Activated CD4-positive, alpha-beta T cell treated with anti-CD3 and anti-CD28 coated beads for 1 hour (primary cell): ENCODE measurements around the gene HSD17B14.
"Not testable (repeated sequence)": the region's sequence is repeated elsewhere in the genome, so short reads cannot be mapped to it uniquely, and the experiment has no call there.

ENCODE experiments used
- DNase-seq: peaks from one replicate; pipeline ENCODE4 v3.0.0-alpha.2; 2020

The HSD17B14 gene

DNA sequence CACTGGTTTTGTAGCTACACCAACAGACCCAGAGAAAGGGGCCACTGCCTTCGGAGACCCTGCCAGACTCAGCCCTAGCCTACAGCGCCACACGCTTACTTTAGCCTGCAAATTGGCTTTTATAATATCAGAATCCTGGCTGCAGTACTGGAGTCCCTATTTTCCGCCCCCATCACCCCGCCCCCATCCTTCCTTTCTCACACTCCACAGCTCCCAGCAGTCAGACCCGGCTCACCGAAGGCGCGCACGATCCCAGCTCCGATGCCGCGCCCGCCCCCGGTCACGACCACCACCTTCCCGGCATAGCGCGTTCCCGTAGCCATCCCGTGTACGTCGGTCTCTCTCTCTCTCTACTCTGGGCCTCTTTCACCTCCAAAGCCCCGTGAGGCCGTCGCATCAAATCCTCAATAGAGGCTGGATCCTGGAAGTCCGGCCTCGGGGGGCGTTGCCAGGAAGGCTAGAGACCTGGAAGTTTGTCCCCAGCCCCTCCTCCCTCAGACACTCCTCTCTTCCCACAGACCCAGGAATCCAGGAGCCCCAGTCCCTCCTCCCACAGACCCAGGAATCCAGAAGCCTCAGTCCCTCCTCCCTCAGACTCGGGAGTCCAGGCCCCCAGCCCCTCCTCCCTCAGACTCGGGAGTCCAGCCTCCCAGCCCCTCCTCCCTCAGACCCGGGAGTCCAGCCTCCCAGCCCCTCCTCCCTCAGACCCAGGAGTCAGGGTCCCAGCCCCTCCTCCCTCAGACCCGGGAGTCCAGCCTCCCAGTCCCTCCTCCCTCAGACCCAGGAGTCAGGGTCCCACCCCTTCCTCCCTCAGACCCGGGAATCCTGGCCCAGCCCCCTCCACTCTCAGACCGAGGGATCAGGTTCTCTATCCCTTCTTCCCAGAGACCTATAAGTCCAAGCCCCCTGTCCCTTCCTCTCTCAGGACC lies at the start of gene HSD17B14:
HSD17B14 (minus strand) TSS at position 403 of the 929 bp plus-strand sequence; CDS start at position 323, 80 bp downstream.
- DNase-seq, result no peak

DNA sequence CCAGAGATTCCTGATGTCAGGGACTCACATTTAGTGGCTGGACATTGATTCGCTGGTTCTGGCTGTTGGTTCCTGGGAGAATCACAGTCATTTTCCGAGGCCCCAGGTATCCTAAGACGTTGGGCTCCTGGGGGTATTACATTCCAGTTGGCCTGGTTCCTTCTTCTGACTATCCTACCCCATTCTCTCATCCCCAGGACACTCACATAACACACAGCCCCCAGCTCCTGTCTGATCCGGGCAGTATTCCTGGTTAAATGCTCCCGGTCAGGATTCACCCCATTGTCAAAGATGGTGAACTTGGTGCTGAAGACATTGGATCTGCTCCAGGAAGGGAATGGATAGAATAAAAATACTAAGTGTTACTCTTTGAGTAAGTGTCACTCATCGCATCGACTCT lies 47.4 kb upstream of the HSD17B14 start:
- DNase-seq, result no peak

DNA sequence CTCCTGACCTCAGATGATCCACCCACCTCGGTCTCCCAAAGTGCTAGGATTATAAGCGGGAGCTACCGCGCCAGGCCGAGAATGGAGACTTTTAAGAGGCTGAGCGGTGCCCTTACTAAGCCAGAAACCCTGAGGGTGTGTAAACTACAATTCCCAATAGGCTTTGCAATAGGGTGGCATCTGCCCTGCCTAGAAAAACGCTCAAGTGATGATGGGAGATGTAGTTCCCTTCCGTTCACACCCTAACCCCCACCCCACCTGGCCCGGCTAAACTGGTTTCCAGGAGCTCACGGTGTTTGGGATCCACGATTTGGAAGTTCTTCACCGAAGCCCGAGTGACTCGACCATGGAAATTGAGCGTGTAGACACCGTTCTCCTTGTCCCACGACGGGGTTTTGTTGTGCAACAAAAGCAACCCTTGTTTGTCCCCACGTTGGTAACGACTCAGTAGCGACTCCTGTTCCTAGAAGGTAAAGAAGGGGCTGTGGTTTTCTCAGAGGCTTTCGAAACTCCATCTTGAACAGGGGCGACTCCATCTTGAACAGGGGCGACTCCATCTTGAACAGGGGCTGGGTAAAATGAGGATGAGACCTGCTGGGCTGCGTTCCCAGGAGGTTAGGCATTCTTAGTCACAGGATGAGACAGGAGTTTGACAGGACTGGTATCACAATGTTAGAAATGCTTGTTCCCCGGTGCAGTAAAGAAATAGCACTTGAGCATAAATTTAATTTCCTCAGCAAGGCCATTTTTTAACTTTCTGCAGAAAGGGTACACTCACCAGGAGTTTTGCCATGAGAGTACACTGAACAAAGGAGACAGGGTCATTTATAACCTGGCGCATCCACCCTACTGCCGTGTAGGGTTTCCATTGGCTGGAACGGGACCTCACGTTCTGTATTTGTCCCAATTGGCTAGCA lies 45.7 kb upstream of the HSD17B14 start:
- DNase-seq, result no peak

DNA sequence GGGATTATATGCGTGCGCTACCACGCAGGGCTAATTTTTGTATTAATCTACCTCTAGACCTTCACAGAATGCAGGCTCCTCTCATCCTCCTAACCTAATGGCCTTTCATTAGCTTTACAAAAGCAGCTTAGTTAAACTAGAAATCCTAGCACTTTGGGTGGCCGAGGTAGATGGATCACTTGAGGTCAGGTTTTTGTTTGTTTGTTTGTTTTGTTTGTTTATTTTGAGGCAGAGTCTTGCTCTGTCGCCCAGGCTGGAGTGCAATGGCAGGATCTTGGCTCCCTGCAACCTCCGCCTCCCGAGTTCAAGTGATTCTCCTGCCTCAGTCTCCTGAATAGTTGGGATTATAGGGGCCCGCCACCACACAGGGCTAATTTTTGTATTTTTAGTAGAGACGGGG lies 43.4 kb upstream of the HSD17B14 start:
- DNase-seq, result not testable (repeated sequence)

DNA sequence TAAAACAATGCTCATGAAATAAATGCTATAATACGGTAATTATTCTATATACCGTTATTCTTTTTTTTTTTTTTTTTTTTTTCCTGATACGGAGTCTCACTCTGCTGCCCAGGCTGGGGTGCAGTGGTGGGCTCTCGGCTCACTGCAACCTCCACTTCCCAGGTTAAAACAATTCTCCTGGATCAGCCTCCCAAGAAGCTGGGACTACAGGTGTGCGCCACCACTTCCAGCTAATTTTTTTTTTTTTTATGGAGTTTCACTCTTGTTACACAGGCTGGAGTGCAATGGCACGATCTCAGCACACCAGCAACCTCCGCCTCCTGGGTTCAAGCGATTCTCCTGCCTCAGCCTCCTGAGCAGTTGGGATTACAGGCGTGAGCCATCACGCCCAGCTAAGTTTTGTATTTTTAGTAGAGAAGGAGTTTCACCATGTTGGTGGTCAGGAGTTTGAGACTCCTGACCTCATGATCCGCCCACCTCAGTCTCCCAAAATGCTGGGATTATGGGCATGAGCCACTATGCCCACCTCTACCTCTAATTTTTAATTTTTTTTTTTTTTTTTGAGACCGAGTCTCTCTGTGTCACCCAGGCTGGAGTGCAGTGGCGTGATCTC lies 42.8 kb upstream of the HSD17B14 start:
- DNase-seq, result no peak

DNA sequence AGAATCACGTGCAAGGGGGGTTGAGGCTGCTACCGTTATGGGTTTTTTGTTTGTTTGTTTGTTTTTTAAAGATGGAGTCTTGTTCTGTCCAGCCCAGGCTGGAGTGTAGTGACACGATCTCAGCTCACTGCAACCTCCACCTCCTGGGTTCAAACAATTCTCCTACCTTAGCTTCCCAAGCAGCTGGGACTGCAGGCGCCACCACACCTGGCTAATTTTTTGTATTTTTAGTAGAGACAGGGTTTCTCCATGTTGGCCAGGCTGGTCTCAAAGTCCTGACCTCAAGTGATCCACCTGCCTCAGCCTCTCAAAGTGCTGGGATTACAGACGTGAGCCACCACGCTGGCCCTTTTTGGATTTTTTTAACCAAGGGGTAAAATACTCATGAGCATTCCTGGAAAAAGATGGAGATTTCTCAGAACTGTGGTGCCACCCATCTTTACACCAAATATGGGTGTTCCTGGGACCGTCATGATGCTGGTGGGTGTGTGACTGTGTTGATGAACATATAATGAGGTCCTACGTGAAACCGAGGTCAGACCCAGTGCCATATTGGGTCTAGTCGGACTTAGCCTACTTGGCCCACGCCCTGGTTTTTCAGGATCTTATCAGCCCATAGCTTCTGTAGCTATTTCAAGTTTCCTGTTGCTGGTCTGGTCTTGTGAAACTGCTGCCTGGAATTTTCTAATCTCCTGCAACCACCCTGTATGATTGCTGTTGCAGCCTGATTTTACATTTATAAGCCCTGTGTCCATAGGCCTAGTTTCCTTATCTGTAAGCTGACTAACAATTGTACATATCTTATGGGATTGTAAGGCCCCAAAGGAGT lies 42.1 kb upstream of the HSD17B14 start:
- no peak for DNase-seq

DNA sequence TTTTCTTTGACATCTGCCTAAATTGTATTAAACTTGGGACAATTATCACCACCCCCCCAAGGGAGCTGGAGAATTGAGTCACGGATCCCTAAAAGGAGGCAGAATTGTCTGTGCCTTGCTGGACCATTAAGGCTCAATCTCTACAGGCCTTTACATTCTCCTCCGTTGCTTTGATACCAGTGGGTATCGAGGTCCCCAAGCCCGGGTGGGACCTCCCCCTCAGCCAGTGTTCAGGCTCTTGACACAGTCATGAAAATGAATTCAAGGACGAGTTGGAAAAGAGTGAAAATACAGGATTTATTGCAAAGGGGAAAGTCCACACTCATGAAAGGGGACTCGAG lies 41.5 kb upstream of the HSD17B14 start:
- DNase-seq, result no peak

DNA sequence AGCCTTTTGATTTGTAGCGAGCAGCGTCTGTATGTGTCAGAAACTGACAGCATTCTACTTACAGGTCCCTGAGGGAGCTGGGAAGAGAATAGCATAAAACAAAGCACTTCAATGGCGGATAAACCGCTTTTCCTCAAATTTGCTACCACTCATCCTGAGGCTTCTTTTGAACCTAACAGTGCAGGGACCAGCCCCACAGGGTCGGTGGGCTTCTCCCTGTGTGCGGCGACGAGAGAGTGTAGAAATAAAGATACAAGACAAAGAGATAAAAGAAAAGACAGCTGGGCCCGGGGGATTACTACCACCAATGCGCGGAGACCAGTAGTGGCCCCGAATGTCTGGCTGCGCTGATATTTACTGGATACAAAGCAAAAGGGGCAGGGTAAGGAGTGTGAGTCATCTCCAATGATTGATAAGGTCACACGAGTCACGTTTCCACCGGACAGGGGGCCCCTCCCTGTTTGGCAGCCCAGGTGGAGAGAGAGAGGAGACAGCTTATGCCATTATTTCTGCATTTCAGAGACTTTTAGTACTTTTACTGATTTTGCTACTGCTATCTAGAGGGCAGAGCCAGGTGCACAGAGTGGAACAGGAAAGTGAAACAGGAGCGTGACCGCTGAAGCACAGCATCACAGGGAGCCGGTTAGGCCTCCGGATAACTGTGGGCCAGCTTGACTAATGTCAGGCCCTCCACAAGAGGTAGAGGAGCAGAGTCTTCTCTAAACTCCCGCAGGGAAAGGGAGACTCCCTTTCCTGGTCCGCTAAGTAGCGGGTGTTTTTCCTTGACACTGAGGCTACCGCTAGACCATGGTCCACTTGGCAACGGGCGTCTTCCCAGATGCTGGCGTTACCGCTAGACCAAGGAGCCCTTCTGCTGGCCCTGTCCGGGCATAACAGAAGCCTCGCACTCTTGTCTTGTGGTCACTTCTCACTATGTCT lies 40.0 kb upstream of the HSD17B14 start:
- peak; percentile 39 for DNase-seq

DNA sequence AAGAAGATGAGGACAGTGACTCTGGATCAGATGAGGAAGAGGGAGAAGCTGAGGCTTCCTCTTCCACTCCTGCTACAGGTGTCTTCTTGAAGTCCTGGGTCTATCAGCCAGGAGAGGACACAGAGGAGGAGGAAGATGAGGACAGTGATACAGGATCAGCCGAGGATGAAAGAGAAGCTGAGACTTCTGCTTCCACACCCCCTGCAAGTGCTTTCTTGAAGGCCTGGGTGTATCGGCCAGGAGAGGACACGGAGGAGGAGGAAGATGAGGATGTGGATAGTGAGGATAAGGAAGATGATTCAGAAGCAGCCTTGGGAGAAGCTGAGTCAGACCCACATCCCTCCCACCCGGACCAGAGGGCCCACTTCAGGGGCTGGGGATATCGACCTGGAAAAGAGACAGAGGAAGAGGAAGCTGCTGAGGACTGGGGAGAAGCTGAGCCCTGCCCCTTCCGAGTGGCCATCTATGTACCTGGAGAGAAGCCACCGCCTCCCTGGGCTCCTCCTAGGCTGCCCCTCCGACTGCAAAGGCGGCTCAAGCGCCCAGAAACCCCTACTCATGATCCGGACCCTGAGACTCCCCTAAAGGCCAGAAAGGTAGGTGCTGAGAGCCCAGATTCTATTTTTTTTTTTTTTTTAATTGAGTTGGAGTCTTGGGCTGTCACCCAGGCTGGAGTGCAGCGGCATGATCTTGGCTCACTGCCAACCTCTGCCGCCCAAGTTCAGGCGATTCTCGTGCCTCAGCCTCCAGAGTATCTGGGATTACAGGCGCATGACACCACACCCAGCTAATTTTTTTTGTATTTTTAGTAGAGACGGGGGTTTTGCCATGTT lies 38.2 kb upstream of the HSD17B14 start:
- DNase-seq, result no peak

DNA sequence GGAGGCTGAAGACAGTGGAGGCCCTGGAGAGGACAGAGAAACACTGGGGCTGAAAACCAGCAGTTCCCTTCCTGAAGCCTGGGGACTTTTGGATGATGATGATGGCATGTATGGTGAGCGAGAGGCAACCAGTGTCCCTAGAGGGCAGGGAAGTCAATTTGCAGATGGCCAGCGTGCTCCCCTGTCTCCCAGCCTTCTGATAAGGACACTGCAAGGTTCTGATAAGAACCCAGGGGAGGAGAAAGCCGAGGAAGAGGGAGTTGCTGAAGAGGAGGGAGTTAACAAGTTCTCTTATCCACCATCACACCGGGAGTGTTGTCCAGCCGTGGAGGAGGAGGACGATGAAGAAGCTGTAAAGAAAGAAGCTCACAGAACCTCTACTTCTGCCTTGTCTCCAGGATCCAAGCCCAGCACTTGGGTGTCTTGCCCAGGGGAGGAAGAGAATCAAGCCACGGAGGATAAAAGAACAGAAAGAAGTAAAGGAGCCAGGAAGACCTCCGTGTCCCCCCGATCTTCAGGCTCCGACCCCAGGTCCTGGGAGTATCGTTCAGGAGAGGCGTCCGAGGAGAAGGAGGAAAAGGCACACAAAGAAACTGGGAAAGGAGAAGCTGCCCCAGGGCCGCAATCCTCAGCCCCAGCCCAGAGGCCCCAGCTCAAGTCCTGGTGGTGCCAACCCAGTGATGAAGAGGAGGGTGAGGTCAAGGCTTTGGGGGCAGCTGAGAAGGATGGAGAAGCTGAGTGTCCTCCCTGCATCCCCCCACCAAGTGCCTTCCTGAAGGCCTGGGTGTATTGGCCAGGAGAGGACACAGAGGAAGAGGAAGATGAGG lies 37.4 kb upstream of the HSD17B14 start:
- no peak for DNase-seq

DNA sequence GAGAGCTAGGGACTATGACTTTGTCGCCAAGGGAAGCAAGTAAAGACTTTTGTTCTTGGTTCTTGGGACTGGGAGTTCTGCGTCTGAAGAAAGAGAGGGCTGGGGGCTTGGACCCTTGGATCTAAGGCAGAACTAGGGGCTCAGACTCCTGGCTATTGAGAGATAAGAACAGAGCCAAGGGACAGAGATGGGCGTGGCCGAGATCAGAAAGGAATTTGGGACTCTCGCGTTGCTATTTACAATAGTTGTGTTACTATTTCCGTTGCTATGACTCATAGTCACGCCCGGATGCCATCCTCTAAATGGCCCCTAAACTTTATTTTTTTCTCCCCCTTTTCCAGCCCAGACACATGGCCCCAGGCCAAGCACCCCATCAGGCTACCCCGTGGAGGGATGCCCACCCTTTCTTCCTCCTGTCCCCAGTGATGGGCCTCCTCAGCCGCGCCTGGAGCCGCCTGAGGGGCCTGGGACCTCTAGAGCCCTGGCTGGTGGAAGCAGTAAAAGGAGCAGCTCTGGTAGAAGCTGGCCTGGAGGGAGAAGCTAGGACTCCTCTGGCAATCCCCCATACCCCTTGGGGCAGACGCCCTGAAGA lies 36.7 kb upstream of the HSD17B14 start:
- peak; percentile 64 for DNase-seq

DNA sequence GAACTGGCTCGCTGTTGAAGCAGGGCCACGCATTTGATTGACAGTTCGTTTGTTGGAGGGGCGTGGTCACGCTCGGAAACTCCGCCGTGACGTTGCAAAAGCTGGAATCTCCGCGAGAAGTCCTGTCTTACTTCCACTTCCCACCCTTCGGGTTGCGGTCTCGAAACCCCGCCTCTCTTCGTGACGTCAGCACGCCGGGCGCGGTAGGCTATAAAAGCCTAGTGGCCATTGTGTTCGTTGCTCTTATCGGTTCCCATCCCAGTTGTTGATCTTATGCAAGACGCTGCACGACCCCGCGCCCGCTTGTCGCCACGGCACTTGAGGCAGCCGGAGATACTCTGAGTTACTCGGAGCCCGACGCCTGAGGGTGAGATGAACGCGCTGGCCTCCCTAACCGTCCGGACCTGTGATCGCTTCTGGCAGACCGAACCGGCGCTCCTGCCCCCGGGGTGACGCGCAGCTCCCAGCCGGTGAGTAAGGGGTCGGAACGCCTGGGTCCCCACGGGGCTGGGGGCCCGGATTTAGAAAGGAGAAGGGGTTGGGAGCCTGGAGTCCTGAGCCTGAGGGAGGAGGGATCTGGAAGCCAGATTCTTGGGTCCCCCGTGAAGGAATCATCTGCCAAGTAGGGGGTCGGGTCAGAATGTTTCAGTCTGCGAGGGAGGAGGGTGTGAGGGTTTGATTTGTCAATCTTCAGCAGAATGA lies 36.0 kb upstream of the HSD17B14 start, which contains the start of gene PPP1R15A:
PPP1R15A (plus strand) TSS at position 240 of the 702 bp plus-strand sequence. CDS start 813 bp downstream, outside the sequence.
- DNase-seq, result peak; percentile 99

DNA sequence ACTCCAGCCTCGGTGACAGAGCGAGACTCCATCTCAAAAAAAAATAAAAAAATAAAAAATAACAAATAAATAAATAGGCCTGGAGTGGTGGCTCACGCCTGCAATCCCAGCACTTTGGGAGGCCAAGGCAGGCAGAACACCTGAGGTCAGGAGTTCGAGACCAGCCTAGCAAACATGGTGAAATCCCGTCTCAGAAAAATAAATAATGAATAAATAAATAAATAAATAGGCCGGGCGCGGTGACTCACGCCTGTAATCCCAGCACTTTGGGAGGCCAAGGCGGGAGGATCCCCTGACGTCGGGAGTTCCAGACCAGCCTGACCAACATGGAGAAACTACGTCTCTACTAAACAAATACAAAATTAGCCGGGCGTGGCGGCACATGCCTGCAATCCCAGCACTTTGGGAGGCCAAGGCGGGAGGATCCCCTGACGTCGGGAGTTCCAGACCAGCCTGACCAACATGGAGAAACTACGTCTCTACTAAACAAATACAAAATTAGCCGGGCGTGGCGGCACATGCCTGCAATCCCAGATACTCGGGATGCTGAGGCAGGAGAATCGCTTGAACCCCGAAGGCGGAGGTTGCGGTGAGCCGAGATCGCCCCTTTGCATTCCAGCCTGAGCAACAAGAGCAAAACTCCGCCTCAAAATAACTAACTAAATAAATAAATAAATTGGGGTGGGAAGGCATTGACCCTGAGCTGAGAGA lies 35.3 kb upstream of the HSD17B14 start:
- not testable (repeated sequence) for DNase-seq

DNA sequence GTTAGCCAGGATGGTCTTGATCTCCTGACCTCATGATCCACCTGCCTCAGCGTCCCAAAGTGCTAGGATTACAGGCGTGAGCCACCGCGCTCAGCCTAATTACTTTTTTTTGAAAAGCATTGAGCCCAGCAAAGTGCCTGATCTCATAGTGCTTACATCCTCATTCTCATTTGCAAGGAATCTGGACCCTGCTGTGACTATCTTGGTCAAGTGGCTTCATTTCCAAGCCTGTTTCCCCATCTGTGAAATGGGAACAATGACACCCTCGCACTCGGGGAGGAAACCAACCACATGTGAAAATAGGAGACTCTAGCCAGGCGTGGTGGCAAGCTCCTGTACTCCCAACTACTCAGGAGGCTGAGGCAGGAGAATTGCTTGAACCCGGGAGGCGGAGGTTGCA lies 33.8 kb upstream of the HSD17B14 start:
- no peak for DNase-seq

DNA sequence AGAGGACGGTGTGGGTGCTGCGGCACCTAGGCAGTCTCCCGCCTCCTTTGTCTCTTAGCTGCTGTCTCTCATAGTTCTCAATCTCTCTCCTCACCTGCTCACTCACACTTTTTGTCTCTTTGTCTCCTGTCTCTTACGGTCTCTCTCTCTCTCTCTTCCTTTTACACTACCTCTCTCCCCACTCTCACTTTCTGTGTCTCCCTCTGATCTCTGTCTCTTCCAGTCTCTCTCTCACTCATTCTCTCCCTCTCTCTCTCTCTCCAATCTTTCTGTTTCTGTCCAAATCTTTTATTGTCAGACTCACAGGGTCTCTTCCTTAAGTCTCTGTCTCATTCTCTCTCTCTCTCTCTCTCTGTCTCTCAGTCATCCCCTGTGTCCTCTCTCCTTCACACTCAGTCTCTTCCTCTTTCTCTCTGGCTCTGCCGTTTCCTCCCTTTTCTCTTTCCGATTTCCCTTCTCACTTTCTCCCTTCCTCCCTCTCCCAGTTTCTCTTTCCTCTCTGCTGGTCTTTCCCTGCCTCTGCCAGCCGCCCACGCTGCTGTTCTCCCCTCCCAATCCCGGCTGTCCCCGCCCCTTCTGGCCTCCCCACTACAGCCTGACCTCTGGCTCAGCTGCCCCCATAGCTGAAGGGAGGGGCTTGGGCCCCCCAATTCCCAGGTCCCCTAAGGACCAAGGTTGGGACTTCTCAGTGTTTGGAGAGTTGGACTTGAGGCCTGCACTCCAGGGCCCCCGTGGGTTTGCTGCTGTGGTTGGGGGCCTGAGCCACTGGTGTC lies 32.0 kb upstream of the HSD17B14 start, which contains the start of gene PLEKHA4:
PLEKHA4 (minus strand) TSS at position 504 of the 773 bp plus-strand sequence. CDS start 997 bp downstream, outside the sequence.
- DNase-seq, result no peak

DNA sequence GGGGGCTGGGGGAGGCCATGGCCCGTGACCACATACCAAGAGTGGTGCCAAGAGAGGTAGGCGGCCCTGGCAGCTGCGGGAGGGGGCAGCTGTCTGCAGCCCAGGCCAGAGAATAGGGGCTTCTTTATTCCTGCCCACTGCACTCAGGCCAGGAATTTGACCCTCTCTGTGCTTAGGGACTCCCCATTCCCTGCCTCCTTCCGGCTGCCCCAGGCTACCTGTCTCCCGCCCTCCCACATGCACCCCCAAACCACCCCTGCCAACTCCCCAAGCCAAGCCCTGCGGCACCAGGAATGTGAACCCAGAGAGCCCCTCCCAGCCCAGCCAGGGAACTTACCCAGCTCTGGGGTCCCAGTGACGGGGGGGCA lies 31.4 kb upstream of the HSD17B14 start:
- no peak for DNase-seq
